ENCODE data around the gene EPHA7. TPM values are rescaled to one million over a fixed set of nuclear protein-coding genes. Genes with fewer than 3 reads are reported as not detected.
A peak's percentile ranks its signal among the peaks of the same experiment; 100 is the strongest.

EPHA7 gene
- total RNA-seq, 2 experiments from 2014 or later = not detected

- intact Hi-C loops (cut with micrococcal nuclease) = no loop called here
- no peak for TF ChIP-seq CTCF (IDR thresholded peaks at IDR 0.05)
- Mint-ChIP-seq H3K9me3 (peaks cover 2% of the 10 kb centered on the region), H3K27me3 (no peaks in the 10 kb centered on the region), H3K4me1 (ENCODE audit: low read depth) (no peaks in the 10 kb centered on the region), H3K27ac (no peak overlapping the region), H3K4me3 (no peak overlapping the region), H3K36me3 (ENCODE audit: low read depth) (no peaks in the 10 kb centered on the region)
- ATAC-seq (no peak), DNase-seq (no peak)
- POLR2A ChIA-PET = no interaction called here
- CTCF ChIA-PET = no interaction called here
These were observed 18.1 kb upstream of the EPHA7 start for GRCh38 chr6:93437491-93437890.

GRCh38 chr6:93433592-93433991 lies 14.2 kb upstream of the EPHA7 start:
- H3K27ac Mint-ChIP-seq = no peak overlapping the region
- H3K9me3 Mint-ChIP-seq = peaks cover 2% of the 10 kb centered on the region
- peaks cover 2% of the 10 kb centered on the region for H3K27me3 Mint-ChIP-seq
- no peak for TF ChIP-seq CTCF (IDR thresholded peaks at IDR 0.05)
- no peaks in the 10 kb centered on the region for H3K36me3 Mint-ChIP-seq (ENCODE audit: low read depth)
- DNase-seq (no peak), ATAC-seq (no peak)
- H3K4me1 Mint-ChIP-seq (ENCODE audit: low read depth) = no peaks in the 10 kb centered on the region
- no peak overlapping the region for H3K4me3 Mint-ChIP-seq
- intact Hi-C loops (cut with micrococcal nuclease) = no loop called here
- ChIA-PET CTCF (no interaction called here), POLR2A (no interaction called here)

- TF ChIP-seq CTCF (IDR thresholded peaks at IDR 0.05) = no peak
- Mint-ChIP-seq H3K4me1 (ENCODE audit: low read depth) (peaks cover 5% of the 10 kb centered on the region), H3K4me3 (no peak overlapping the region), H3K27ac (no peak overlapping the region), H3K36me3 (ENCODE audit: low read depth) (no peaks in the 10 kb centered on the region), H3K27me3 (peaks cover 18% of the 10 kb centered on the region), H3K9me3 (no peaks in the 10 kb centered on the region)
- DNase-seq (no peak), ATAC-seq (no peak)
- CTCF ChIA-PET = no interaction called here
- POLR2A ChIA-PET = no interaction called here
- intact Hi-C loops (cut with micrococcal nuclease) = no loop called here
These were observed 5.1 kb upstream of the EPHA7 start for GRCh38 chr6:93424303-93425064.

- no peak for TF ChIP-seq CTCF (IDR thresholded peaks at IDR 0.05)
- intact Hi-C loops (cut with micrococcal nuclease) = no loop called here
- CTCF ChIA-PET = interaction anchor here (0.6 to 0.9 kb wide), 2 partner anchors 8 to 11 kb away, joined by 3 to 4 read pairs; no protein-coding TSS in a partner anchor
- Mint-ChIP-seq H3K9me3 (no peaks in the 10 kb centered on the region), H3K36me3 (ENCODE audit: low read depth) (no peaks in the 10 kb centered on the region), H3K4me1 (ENCODE audit: low read depth) (peaks cover 8% of the 10 kb centered on the region), H3K27me3 (peaks cover 22% of the 10 kb centered on the region), H3K4me3 (no peak overlapping the region), H3K27ac (no peak overlapping the region)
- DNase-seq = peak; percentile 56
- no peak for ATAC-seq
- POLR2A ChIA-PET = interaction anchor here (0.6 kb wide), 1 partner anchor 557 kb away, joined by 3 read pairs; no protein-coding TSS in a partner anchor
These were observed 4.2 kb upstream of the EPHA7 start for GRCh38 chr6:93423542-93423941.

GRCh38 chr6:93420163-93420795 lies 920 bp upstream of the EPHA7 start:
- H3K27ac Mint-ChIP-seq = no peak overlapping the region
- H3K9me3 Mint-ChIP-seq = no peaks in the 10 kb centered on the region
- ATAC-seq (no peak), DNase-seq (no peak)
- no peak overlapping the region for H3K4me3 Mint-ChIP-seq
- ChIA-PET CTCF (no interaction called here), POLR2A (no interaction called here)
- H3K36me3 Mint-ChIP-seq (ENCODE audit: low read depth) = peaks cover 2% of the 10 kb centered on the region
- no peak for TF ChIP-seq CTCF (IDR thresholded peaks at IDR 0.05)
- H3K27me3 Mint-ChIP-seq = peaks cover 43% of the 10 kb centered on the region
- intact Hi-C loops (cut with micrococcal nuclease) = no loop called here
- peaks cover 16% of the 10 kb centered on the region for H3K4me1 Mint-ChIP-seq (ENCODE audit: low read depth)
